ENCODE results near the gene IP6K1. TPM values are rescaled to one million over a fixed set of nuclear protein-coding genes. Genes with fewer than 3 reads are reported as not detected.

IP6K1 gene
- total RNA-seq, 1 experiment from 2014 or later = 42.5 TPM

DNA sequence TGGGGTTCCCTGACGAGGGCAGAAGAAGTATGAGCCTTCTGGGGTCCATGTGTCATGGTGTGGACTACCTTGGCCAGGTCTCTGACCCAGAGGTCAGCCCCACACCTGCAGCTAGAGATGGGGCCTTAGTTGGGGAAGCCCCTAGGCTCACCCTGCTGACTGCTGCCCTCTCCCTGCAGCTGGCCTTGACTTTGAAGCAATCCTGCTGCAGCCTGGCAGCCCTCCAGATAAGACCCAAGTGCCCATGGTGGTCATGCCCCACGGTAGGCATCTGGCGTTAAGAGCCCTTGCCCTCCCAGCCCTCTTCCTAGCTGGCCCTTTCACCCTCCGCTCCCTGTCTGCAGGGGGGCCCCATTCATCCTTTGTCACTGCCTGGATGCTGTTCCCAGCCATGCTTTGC lies 104.8 kb downstream of the IP6K1 start:
- no peak for DNase-seq (ENCODE audit: low spot score)
- in situ Hi-C loops (cut with HindIII; ENCODE audit: low sequenced_read_pairs) = no loop called here

GRCh38 chr3:49681232-49681522 lies 105.2 kb downstream of the IP6K1 start:
- DNase-seq (ENCODE audit: low spot score) = no peak
- in situ Hi-C loops (cut with HindIII; ENCODE audit: low sequenced_read_pairs) = no loop called here

GRCh38 chr3:49680493-49681231 lies 105.7 kb downstream of the IP6K1 start:
- no peak for DNase-seq (ENCODE audit: low spot score)
- in situ Hi-C loops (cut with HindIII; ENCODE audit: low sequenced_read_pairs) = no loop called here

DNA sequence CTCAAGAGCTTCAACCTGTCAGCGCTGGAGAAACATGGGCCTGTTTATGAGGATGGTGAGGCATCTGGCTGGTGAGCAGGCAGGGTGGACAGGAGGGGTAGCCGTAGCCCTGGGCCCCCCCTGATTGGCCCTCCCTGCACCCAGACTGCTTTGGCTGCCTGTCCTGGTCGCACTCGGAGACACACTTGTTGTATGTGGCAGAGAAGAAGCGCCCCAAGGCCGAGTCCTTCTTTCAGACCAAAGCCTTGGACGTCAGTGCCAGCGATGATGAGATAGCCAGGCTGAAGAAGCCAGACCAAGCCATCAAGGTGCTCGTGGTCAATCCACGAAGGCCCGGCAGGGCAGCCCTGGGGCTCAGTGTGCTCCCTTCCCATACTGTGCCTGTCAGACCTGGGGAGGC lies 110.4 kb downstream of the IP6K1 start:
- no peak for DNase-seq (ENCODE audit: low spot score)
- in situ Hi-C loops (cut with HindIII; ENCODE audit: low sequenced_read_pairs) = no loop called here

DNA sequence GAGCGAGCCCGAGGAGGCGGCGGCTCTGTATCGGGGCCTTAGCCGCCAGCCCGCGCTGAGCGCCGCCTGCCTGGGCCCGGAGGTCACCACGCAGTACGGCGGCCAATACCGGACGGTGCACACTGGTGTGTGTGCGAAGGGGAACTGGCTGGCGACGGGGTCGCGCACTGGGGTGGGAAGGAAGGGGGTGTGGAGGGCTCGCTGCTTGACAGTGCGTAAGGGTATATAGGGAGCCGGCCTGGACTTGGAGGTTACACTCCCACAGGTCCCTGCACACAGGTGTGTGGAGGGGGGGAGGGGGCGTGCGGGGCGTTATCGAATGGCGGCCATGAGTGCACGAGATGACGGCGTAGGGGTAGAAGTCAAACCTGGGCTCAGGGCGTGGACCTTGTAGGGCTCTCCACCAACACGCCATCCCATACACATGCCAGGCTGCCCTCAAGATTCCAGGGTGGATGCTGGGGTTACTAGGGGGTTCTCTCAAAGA lies 111.8 kb downstream of the IP6K1 start:
- in situ Hi-C loops (cut with HindIII; ENCODE audit: low sequenced_read_pairs) = no loop called here
- DNase-seq (ENCODE audit: low spot score) = no peak

Other genes with a start within 250 kb of the IP6K1 start
- gene BSN, start 232.1 kb downstream of the IP6K1 start, total RNA-seq (2014; rRNA removed; shearing (Covaris generic)) = 0.24 and 0.31 TPM in 2 replicates
- 261 and 301 TPM in 2 replicates for gene APEH, start 112.2 kb downstream of the IP6K1 start, total RNA-seq (2014; rRNA removed; shearing (Covaris generic))
- gene MST1, start 97.1 kb downstream of the IP6K1 start, total RNA-seq (2014; rRNA removed; shearing (Covaris generic)) = 0.06 and 0.95 TPM in 2 replicates
- gene RNF123, start 97.0 kb downstream of the IP6K1 start, total RNA-seq (2014; rRNA removed; shearing (Covaris generic)) = 24.9 and 34.0 TPM in 2 replicates
- 1.1 and 2.2 TPM in 2 replicates for gene AMIGO3, start 66.9 kb downstream of the IP6K1 start, total RNA-seq (2014; rRNA removed; shearing (Covaris generic))
- 23.1 and 26.8 TPM in 2 replicates for gene GMPPB, start 62.6 kb downstream of the IP6K1 start, total RNA-seq (2014; rRNA removed; shearing (Covaris generic))
- gene CDHR4, start 13.3 kb upstream of the IP6K1 start, total RNA-seq (2014; rRNA removed; shearing (Covaris generic)) = not detected in 2 replicates
- gene INKA1, start 16.7 kb upstream of the IP6K1 start, total RNA-seq (2014; rRNA removed; shearing (Covaris generic)) = 0.68 and 5.2 TPM in 2 replicates
- gene UBA7, start 27.4 kb upstream of the IP6K1 start, total RNA-seq (2014; rRNA removed; shearing (Covaris generic)) = 0.14 and 0.49 TPM in 2 replicates
- 7.2 and 20.4 TPM in 2 replicates for gene TRAIP, start 70.0 kb upstream of the IP6K1 start, total RNA-seq (2014; rRNA removed; shearing (Covaris generic))
- 1.4 and 2.1 TPM in 2 replicates for gene CAMKV, start 83.4 kb upstream of the IP6K1 start, total RNA-seq (2014; rRNA removed; shearing (Covaris generic))
- gene MST1R, start 117.3 kb upstream of the IP6K1 start, total RNA-seq (2014; rRNA removed; shearing (Covaris generic)) = not detected in 2 replicates
- 12.1 TPM in 2 replicates for gene MON1A, start 143.3 kb upstream of the IP6K1 start, total RNA-seq (2014; rRNA removed; shearing (Covaris generic))
- gene RBM6, start 153.6 kb upstream of the IP6K1 start, total RNA-seq (2014; rRNA removed; shearing (Covaris generic)) = 17.7 and 36.5 TPM in 2 replicates